ENCODE measurements around the gene KANK4.

Gene KANK4

DNA sequence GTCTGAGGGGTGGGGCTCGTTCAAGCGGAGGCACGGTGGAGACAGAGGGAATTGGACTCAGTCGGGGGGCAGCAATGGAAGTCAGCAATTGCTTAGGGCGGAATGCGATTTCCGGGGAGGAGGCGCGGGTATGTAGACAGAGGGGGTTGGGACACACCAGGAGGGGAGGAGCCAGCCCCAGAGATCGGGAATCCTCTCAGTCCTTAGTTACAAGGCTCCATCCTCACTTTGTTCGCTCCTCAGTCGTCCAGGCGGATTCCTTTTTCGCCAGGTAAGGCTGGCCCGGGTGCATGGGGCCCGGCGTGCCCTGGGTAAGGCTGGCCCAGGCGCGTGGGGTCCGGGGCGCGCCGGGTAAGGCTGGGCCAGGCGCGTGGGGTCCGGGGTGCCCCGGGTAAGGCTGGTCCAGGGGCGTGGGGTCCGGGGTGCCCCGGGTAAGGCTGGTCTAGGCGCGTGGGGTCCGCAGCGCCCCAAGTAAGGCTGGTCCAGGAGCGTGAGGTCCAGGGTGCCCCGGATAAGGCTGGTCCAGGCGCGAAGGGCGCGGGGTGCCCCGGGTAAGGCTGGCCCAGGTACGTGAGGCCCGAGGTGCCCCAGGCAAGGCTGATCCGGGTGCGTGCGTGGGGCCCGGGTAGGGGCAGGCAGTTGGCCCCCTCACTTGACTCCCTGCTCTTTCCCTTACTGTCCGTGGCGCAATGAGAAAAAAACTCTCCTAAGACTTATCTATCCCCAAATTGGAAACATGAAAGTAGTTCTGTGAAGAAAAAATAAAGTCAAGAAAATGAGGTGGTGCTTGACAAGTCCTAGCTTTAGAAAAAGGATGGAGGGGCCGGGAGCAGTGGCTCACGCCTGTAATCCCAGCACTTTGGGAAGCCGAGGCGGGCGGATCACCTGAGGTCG is 124.3 kb downstream of the KANK4 start, which contains the start of gene L1TD1:
Gene L1TD1, plus strand, starts transcription at position 199 of the 894 bp plus-strand sequence. CDS start 11,780 bp downstream, outside the sequence.
- TF ChIP-seq POLR2A (IDR thresholded peaks at IDR 0.05; ENCODE audit: low read depth, low read length) = no peak
- no peak for DNase-seq (ENCODE audit: insufficient read length, low spot score)
- no peak for FAIRE-seq

DNA sequence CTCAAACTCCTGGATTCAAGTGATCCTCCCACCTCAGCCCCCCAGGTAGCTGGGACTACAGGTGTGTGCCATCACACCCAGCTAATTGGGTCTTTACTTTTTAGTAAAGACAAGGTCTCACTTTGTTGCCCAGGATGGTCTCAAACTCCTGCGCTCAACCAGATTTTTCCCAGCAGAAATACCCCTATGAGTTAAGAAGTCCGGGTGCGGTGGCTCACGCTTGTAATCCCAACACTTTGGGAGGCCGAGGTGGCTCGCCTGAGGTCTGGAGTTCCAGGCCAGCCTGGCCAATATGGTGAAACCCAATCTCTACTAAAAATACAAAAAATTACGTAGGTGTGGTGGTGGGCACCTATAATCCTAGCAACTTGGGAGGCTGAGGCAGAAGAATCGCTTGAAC is 131.1 kb downstream of the KANK4 start:
- DNase-seq (ENCODE audit: insufficient read length, low spot score) = no peak
- TF ChIP-seq POLR2A (IDR thresholded peaks at IDR 0.05; ENCODE audit: low read depth, low read length) = no peak
- no peak for FAIRE-seq

DNA sequence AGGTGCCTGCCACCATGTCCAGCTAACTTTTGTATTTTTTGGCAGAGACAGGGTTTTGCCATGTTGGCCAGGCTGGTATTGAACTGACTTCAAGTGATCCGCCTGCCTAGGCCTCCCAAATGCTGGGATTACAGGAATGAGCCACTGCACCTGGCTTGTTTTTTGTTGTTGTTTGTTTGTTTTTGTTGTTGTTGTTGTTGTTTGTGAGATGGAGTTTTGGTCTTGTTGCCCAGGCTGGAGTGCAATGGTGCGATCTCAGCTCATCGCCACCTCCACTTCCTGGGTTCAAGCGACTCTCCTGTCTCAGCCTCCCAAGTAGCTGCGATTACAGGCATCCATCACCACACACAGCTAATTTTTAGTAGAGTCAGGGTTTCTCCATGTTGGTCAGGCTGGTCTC is 131.7 kb downstream of the KANK4 start:
- FAIRE-seq (no peak), DNase-seq (ENCODE audit: insufficient read length, low spot score) (no peak)
- no peak for TF ChIP-seq POLR2A (IDR thresholded peaks at IDR 0.05; ENCODE audit: low read depth, low read length)

Data from H54 (cell line).